GM10847 (cell line): ENCODE results near the gene GNLY.

ENCODE experiments used
- POLR2A ChIP-seq: IDR thresholded peaks from 2 replicates; pipeline ENCODE4 v1.6.1; 2011; ENCODE audit not compliant: insufficient read length; ENCODE audit errors: extremely low read depth

Gene GNLY

DNA sequence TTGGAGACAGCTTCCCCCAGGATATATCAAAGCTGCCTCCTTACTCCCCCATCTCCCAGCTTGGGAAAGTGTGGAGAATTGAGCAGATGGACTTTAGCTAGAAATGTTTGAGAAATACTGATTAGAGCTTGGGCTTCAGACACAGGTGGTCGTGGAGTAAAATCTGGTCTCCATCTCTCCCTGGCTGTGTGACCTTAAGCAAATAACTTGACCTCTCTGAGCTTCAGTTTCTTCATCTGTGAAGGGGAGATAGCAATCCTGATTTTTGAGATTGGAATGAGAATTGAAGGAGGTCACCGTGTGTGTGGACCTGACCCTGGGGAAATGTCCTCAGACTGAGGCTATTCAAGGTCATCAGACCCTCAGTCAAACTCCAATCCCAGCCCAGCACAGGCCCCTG lies 3.6 kb downstream of the GNLY start:
- TF ChIP-seq POLR2A: no peak

GRCh38 chr2:85698184-85698879 lies 4.2 kb downstream of the GNLY start:
- TF ChIP-seq POLR2A: no peak

- TF ChIP-seq POLR2A: no peak
Measured at GRCh38 chr2:85698880-85699254, 4.7 kb downstream of the GNLY start.

- no peak for TF ChIP-seq POLR2A
Measured at GRCh38 chr2:85699325-85699724, 5.2 kb downstream of the GNLY start.

GRCh38 chr2:85702172-85702571 lies 8.0 kb downstream of the GNLY start:
- TF ChIP-seq POLR2A: no peak

- no peak for TF ChIP-seq POLR2A
Measured at GRCh38 chr2:85702800-85703199, 8.6 kb downstream of the GNLY start.

GRCh38 chr2:85703329-85703728 lies 9.2 kb downstream of the GNLY start:
- no peak for TF ChIP-seq POLR2A

DNA sequence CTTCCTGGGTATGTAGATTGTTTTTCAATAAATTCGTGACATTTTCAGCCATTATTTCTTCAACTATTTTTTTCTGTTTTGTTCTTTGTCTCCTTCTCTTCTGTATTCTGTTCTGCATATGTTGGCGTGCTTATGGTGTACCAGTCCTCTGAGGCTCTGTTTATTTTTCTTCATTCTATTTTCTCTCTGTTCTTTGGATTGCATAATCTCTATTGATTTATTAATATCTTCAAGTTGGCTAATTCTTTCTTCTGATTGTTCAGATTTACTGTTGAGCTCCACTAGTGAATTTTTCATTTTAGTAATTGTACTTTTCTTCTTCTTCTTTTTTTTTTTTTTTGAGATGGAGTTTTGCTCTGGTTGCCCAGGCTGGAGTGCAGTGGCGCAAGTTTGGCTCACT lies 9.9 kb downstream of the GNLY start:
- no peak for TF ChIP-seq POLR2A

DNA sequence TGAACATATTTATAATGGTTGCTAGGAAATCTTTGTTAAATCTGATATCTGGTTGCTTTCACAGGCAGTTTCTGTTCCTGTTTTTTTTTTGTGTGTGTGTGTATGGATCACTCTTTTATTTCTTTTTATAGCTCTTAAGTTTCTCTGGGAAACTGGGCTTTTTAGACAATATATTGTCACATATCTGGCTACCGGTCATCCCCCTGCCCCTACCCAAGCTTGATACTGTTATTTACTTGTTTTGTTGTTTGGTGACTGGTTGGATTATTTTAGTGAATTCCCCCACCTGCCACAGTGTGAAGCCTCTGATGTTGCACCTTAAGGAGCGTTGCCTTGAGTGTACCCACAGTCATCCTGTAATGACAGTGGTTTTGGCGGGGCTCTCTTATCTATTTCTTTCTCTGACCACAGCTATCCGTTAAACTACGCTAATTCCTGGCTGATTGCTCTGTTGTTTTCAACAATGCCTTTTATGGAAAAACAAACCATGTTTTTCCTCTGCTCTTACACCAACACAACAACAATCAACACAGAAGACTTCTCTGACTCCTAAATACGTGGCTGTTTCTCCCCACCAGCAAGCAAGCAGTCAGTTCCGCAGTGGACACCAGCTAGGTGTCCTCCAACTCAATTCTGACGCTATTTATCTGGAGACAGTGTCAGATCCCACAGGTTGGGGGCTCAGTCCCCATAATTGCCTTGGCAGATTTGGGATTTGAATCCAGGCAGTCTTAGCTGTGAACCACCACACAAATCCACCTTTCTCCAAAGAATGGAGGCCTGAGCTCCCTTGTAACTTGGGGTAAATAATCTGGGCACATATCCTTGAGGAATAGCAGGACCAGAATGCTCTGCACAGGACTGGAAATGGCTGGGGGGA lies 10.9 kb downstream of the GNLY start:
- no peak for TF ChIP-seq POLR2A

DNA sequence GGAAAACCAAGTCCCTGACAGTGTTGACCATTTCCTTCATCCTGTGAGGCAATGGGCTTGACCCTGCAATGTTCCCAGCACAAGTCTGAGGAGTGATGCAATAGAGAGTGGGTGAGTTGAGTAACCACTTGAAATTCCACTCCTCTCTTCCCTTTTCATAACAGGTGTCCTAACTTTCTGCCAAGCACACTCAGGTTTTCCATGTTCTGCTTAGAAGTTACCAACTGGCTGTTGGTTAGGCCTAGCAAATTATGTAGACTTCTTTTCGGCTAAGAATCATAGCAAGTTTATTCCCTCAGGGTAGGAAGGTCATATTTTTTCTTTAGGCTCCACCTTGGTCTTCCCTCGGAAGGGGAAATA lies 11.5 kb downstream of the GNLY start:
- no peak for TF ChIP-seq POLR2A

GRCh38 chr2:85706063-85706462 lies 11.9 kb downstream of the GNLY start:
- no peak for TF ChIP-seq POLR2A

DNA sequence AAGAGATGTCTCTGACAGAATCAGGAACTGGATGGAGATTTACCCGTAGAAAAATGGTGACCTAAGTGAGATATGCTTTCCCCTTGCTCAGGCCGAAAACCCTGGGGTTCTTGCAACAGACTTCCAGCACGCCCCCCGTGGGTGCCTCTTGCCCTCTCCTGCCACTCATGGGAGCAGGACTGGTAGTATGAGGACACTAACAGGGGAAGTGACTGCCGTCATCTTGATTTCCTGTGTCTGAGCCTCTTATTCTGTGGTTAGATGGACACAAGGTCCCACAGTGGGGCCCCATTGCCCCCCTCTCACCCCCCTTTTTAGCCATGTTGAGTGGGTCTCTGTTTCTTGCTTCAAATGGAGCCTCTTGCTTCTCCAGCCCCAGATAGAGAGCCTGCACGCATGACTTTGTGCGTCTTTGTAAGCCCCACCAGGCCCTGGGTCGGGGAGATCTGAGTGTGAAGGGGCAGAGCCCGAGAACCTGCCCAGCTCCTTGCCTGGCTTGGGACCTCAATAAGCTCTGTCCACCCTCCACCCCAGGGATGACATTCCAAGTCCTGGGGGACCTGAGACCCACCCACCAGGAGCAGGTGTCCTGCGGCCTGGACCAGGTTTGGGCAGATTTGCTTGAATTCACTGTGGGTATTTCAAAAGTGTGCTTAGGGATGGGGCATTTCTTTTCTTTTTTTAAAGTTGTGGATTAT lies 12.6 kb downstream of the GNLY start:
- TF ChIP-seq POLR2A: no peak

DNA sequence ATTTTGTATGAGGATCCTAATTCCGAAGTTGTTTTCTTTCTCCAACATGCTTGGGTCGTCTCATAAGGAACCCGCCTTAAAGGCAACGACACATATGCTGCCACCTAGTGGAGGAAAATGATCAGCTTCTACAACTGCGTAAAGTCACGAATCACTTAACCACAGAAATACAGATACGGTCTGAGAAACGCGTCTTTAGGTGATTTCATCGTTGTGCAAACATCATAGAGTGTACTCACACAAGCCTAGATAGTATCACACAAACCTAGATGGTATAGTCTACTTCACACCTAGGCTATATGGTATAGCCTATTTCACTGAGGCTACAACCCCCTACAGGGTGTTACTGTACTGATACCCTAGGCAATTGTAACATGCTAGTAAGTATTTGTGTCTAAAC lies 13.1 kb downstream of the GNLY start:
- TF ChIP-seq POLR2A: no peak

- no peak for TF ChIP-seq POLR2A
Measured at GRCh38 chr2:85708641-85709040, 14.5 kb downstream of the GNLY start.

DNA sequence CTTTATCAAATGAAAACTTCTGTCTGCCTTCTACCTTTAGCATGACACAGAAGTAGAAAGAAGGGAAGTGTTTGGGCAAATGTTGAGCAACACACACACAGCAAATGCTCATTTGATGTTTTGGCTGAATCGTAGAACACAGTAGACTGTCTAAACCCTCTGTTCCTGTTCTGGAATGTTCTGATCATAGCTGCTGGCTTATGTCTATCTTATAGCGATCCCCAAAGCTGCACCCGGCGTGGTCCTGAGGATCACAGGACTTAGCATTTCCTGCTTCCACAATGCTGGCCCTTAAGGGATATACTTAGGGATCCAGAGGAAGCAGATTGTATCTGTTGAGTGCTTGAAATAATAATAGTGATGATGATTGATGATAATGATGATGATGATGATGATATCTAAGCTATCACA lies 15.2 kb downstream of the GNLY start:
- no peak for TF ChIP-seq POLR2A
